ENCODE data around the gene UBE2L5. TPM values are rescaled to one million over a fixed set of nuclear protein-coding genes. Genes with fewer than 3 reads are reported as not detected.

The UBE2L5 gene
- polyA plus RNA-seq, 1 donor from 2014 or later: not detected

DNA sequence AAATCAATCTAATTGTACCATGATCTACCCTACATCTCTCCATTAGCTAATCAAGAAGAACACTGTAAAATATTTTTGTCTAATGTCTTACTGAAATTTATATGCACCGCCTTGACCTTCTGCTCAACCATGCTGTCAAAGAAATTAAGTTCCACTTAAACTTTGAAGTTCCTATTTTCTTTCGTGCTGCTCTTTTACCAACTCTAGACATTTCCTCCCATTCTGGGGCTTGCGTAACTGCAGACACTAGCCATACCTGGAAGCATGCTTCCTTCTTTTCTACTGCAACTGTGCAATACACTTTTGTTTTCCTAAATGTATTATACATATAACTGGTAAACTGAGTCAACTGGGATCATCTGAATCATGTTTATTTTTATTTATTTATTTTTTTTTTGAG, 8.5 kb upstream of the UBE2L5 start:
- Histone ChIP-seq H3K36me3 (ENCODE audit: insufficient read depth, low read length) (no peaks in the 10 kb centered on the region), H3K4me2 (ENCODE audit: low read length) (no peak overlapping the region), H3K27me3 (ENCODE audit: insufficient read depth, low read depth, low read length) (no peaks in the 10 kb centered on the region), H3K4me3 (ENCODE audit: low read length) (no peak overlapping the region), H3K9ac (ENCODE audit: low read length) (no peak overlapping the region), H2AFZ (ENCODE audit: low read depth, low read length) (no peak overlapping the region), H3F3A (ENCODE audit: insufficient read depth, low read length, poor library complexity, severe bottlenecking) (no peaks in the 10 kb centered on the region), H3K79me2 (replicated peaks; ENCODE audit: insufficient read depth, low read length) (no peaks in the 10 kb centered on the region), H3K27ac (ENCODE audit: low read length) (no peak overlapping the region), H4K20me1 (ENCODE audit: insufficient read depth) (no peaks in the 10 kb centered on the region), H3K9me3 (ENCODE audit: low read length) (no peaks in the 10 kb centered on the region), H3K9me2 (ENCODE audit: insufficient read depth, low read length) (no peaks in the 10 kb centered on the region)
- no peak for TF ChIP-seq RAD21 (conservative IDR thresholded peaks at IDR 0.05)
- no peak for TF ChIP-seq TAF1 (IDR thresholded peaks at IDR 0.05; ENCODE audit: low read depth)
- TF ChIP-seq EZH2 (IDR thresholded peaks at IDR 0.05; ENCODE audit: borderline replicate concordance, insufficient read depth, low read length, poor library complexity, severe bottlenecking): no peak
- TF ChIP-seq MXI1 (conservative IDR thresholded peaks at IDR 0.05; ENCODE audit: poor library complexity, severe bottlenecking): no peak
- no peak for TF ChIP-seq EP300 (conservative IDR thresholded peaks at IDR 0.05; ENCODE audit: poor library complexity, severe bottlenecking)
- TF ChIP-seq, protein P1, sequence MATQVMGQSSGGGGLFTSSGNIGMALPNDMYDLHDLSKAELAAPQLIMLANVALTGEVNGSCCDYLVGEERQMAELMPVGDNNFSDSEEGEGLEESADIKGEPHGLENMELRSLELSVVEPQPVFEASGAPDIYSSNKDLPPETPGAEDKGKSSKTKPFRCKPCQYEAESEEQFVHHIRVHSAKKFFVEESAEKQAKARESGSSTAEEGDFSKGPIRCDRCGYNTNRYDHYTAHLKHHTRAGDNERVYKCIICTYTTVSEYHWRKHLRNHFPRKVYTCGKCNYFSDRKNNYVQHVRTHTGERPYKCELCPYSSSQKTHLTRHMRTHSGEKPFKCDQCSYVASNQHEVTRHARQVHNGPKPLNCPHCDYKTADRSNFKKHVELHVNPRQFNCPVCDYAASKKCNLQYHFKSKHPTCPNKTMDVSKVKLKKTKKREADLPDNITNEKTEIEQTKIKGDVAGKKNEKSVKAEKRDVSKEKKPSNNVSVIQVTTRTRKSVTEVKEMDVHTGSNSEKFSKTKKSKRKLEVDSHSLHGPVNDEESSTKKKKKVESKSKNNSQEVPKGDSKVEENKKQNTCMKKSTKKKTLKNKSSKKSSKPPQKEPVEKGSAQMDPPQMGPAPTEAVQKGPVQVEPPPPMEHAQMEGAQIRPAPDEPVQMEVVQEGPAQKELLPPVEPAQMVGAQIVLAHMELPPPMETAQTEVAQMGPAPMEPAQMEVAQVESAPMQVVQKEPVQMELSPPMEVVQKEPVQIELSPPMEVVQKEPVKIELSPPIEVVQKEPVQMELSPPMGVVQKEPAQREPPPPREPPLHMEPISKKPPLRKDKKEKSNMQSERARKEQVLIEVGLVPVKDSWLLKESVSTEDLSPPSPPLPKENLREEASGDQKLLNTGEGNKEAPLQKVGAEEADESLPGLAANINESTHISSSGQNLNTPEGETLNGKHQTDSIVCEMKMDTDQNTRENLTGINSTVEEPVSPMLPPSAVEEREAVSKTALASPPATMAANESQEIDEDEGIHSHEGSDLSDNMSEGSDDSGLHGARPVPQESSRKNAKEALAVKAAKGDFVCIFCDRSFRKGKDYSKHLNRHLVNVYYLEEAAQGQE (IDR thresholded peaks at IDR 0.05; ENCODE audit: borderline replicate concordance): no peak
- TF ChIP-seq, protein P2, sequence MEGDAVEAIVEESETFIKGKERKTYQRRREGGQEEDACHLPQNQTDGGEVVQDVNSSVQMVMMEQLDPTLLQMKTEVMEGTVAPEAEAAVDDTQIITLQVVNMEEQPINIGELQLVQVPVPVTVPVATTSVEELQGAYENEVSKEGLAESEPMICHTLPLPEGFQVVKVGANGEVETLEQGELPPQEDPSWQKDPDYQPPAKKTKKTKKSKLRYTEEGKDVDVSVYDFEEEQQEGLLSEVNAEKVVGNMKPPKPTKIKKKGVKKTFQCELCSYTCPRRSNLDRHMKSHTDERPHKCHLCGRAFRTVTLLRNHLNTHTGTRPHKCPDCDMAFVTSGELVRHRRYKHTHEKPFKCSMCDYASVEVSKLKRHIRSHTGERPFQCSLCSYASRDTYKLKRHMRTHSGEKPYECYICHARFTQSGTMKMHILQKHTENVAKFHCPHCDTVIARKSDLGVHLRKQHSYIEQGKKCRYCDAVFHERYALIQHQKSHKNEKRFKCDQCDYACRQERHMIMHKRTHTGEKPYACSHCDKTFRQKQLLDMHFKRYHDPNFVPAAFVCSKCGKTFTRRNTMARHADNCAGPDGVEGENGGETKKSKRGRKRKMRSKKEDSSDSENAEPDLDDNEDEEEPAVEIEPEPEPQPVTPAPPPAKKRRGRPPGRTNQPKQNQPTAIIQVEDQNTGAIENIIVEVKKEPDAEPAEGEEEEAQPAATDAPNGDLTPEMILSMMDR (IDR thresholded peaks at IDR 0.05; ENCODE audit: poor library complexity, severe bottlenecking): no peak
- TF ChIP-seq POLR2AphosphoS5 (IDR thresholded peaks at IDR 0.05): no peak
- no peak for TF ChIP-seq SMC3 (conservative IDR thresholded peaks at IDR 0.05; ENCODE audit: poor library complexity)

GRCh38 chr13:30415430-30416030, 6.8 kb upstream of the UBE2L5 start:
- H3K9me2 ChIP-seq (ENCODE audit: insufficient read depth, low read length): no peaks in the 10 kb centered on the region
- H3K79me2 ChIP-seq (replicated peaks; ENCODE audit: insufficient read depth, low read length): no peaks in the 10 kb centered on the region
- H3K9ac ChIP-seq (ENCODE audit: low read length): no peak overlapping the region
- no peaks in the 10 kb centered on the region for H3K27me3 ChIP-seq (ENCODE audit: insufficient read depth, low read depth, low read length)
- H3F3A ChIP-seq (ENCODE audit: insufficient read depth, low read length, poor library complexity, severe bottlenecking): no peaks in the 10 kb centered on the region
- no peak overlapping the region for H3K27ac ChIP-seq (ENCODE audit: low read length)
- H2AFZ ChIP-seq (ENCODE audit: low read depth, low read length): no peak overlapping the region
- no peaks in the 10 kb centered on the region for H4K20me1 ChIP-seq (ENCODE audit: insufficient read depth)
- no peaks in the 10 kb centered on the region for H3K9me3 ChIP-seq (ENCODE audit: low read length)
- TF ChIP-seq EP300 (conservative IDR thresholded peaks at IDR 0.05; ENCODE audit: poor library complexity, severe bottlenecking) (no peak), TAF1 (IDR thresholded peaks at IDR 0.05; ENCODE audit: low read depth) (no peak), MXI1 (conservative IDR thresholded peaks at IDR 0.05; ENCODE audit: poor library complexity, severe bottlenecking) (no peak)
- TF ChIP-seq, protein P1 (IDR thresholded peaks at IDR 0.05; ENCODE audit: borderline replicate concordance): no peak
- H3K4me3 ChIP-seq (ENCODE audit: low read length): no peak overlapping the region
- H3K36me3 ChIP-seq (ENCODE audit: insufficient read depth, low read length): no peaks in the 10 kb centered on the region
- H3K4me2 ChIP-seq (ENCODE audit: low read length): no peak overlapping the region

Data from neural cell (in vitro differentiated cells).